ENCODE results near the gene RBM19. TPM values are rescaled to one million over a fixed set of nuclear protein-coding genes. Genes with fewer than 3 reads are reported as not detected.

The RBM19 gene
- total RNA-seq, 2 experiments from 2014 or later: 66.9 to 67.7 TPM

GRCh38 chr12:113911971-113912759, 54.0 kb downstream of the RBM19 start:
- intact Hi-C loops (cut with micrococcal nuclease): no loop called here
- TF ChIP-seq CTCF (IDR thresholded peaks at IDR 0.05): no peak
- peaks cover 48% of the 10 kb centered on the region for H3K36me3 Mint-ChIP-seq (ENCODE audit: low read depth)
- no peak overlapping the region for H3K4me3 Mint-ChIP-seq
- DNase-seq (no peak), ATAC-seq (no peak)
- POLR2A ChIA-PET: no interaction called here
- no peaks in the 10 kb centered on the region for H3K9me3 Mint-ChIP-seq
- no peak overlapping the region for H3K27ac Mint-ChIP-seq
- H3K27me3 Mint-ChIP-seq: no peaks in the 10 kb centered on the region
- CTCF ChIA-PET: interaction anchor here (0.8 kb wide), 1 partner anchor 10 kb away, joined by 4 read pairs; no protein-coding TSS in a partner anchor
- H3K4me1 Mint-ChIP-seq (ENCODE audit: low read depth): no peaks in the 10 kb centered on the region

- Mint-ChIP-seq H3K4me1 (ENCODE audit: low read depth) (no peaks in the 10 kb centered on the region), H3K27ac (no peak overlapping the region), H3K4me3 (no peak overlapping the region), H3K36me3 (ENCODE audit: low read depth) (peaks cover 51% of the 10 kb centered on the region), H3K9me3 (no peaks in the 10 kb centered on the region), H3K27me3 (no peaks in the 10 kb centered on the region)
- TF ChIP-seq CTCF (IDR thresholded peaks at IDR 0.05): no peak
- POLR2A ChIA-PET: no interaction called here
- ATAC-seq (no peak), DNase-seq (no peak)
- intact Hi-C loops (cut with micrococcal nuclease): no loop called here
- CTCF ChIA-PET: no interaction called here
Measured at GRCh38 chr12:113910751-113911272, 55.3 kb downstream of the RBM19 start.

GRCh38 chr12:113909776-113910420, 56.2 kb downstream of the RBM19 start:
- H3K36me3 Mint-ChIP-seq (ENCODE audit: low read depth): peaks cover 54% of the 10 kb centered on the region
- H3K4me1 Mint-ChIP-seq (ENCODE audit: low read depth): no peaks in the 10 kb centered on the region
- H3K27me3 Mint-ChIP-seq: no peaks in the 10 kb centered on the region

GRCh38 chr12:113908584-113909100, 57.5 kb downstream of the RBM19 start:
- CTCF ChIA-PET: interaction anchor here (0.6 kb wide), 1 partner anchor 117 kb away, joined by 3 read pairs; no protein-coding TSS in a partner anchor
- POLR2A ChIA-PET: interaction anchor here (0.7 to 0.9 kb wide), 2 partner anchors 47 to 172 kb away, joined by 3 read pairs; no protein-coding TSS in a partner anchor

More at GRCh38 chr12:113909776-113910420, 56.2 kb downstream of the RBM19 start:
- POLR2A ChIA-PET: interaction anchor here (0.7 kb wide), 1 partner anchor 12 kb away, joined by 3 read pairs; no protein-coding TSS in a partner anchor
- DNase-seq (no peak), ATAC-seq (no peak)
- TF ChIP-seq CTCF (IDR thresholded peaks at IDR 0.05): no peak
- intact Hi-C loops (cut with micrococcal nuclease): no loop called here
- CTCF ChIA-PET: no interaction called here
- H3K9me3 Mint-ChIP-seq: no peaks in the 10 kb centered on the region
- no peak overlapping the region for H3K27ac Mint-ChIP-seq
- H3K4me3 Mint-ChIP-seq: no peak overlapping the region

More at GRCh38 chr12:113908584-113909100, 57.5 kb downstream of the RBM19 start:
- intact Hi-C loops (cut with micrococcal nuclease): no loop called here
- Mint-ChIP-seq H3K36me3 (ENCODE audit: low read depth) (peaks cover 59% of the 10 kb centered on the region), H3K27ac (no peak overlapping the region), H3K4me1 (ENCODE audit: low read depth) (no peaks in the 10 kb centered on the region), H3K4me3 (no peak overlapping the region), H3K9me3 (no peaks in the 10 kb centered on the region), H3K27me3 (no peaks in the 10 kb centered on the region)
- ATAC-seq (no peak), DNase-seq (no peak)
- no peak for TF ChIP-seq CTCF (IDR thresholded peaks at IDR 0.05)
